Activated CD4-positive, alpha-beta T cell treated with anti-CD3 and anti-CD28 coated beads for 1 hour (primary cell): ENCODE measurements around the gene TXNDC16.
A peak's percentile ranks its signal among the peaks of the same experiment; 100 is the strongest.
"Not testable (repeated sequence)": the region's sequence is repeated elsewhere in the genome, so short reads cannot be mapped to it uniquely, and the experiment has no call there.

Experiments
- DNase-seq: peaks from one replicate; pipeline ENCODE4 v3.0.0-alpha.2; 2020

Gene TXNDC16

GRCh38 chr14:52552063-52552988, at the start of gene TXNDC16, which contains the start of gene GPR137C:
Gene TXNDC16 (minus strand): TSS chr14:52552505. CDS start chr14:52543557, 8,948 bp downstream.
Gene GPR137C (plus strand): TSS chr14:52552836. CDS start chr14:52553148, 312 bp downstream.
- peak; percentile 99 for DNase-seq

GRCh38 chr14:52599974-52600373, 47.7 kb upstream of the TXNDC16 start:
- no peak for DNase-seq

- DNase-seq: no peak
Measured at GRCh38 chr14:52598568-52598967, 46.3 kb upstream of the TXNDC16 start.

GRCh38 chr14:52596861-52597260, 44.6 kb upstream of the TXNDC16 start:
- no peak for DNase-seq

- no peak for DNase-seq
Measured at GRCh38 chr14:52596320-52596719, 44.0 kb upstream of the TXNDC16 start.

- no peak for DNase-seq
Measured at GRCh38 chr14:52590318-52590717, 38.0 kb upstream of the TXNDC16 start.

- no peak for DNase-seq
Measured at GRCh38 chr14:52589646-52590045, 37.3 kb upstream of the TXNDC16 start.

- DNase-seq: no peak
Measured at GRCh38 chr14:52583544-52583943, 31.2 kb upstream of the TXNDC16 start.

GRCh38 chr14:52575858-52576257, 23.6 kb upstream of the TXNDC16 start:
- no peak for DNase-seq

GRCh38 chr14:52568454-52568853, 16.1 kb upstream of the TXNDC16 start:
- DNase-seq: not testable (repeated sequence)

- no peak for DNase-seq
Measured at GRCh38 chr14:52563120-52563519, 10.8 kb upstream of the TXNDC16 start.

- no peak for DNase-seq
Measured at GRCh38 chr14:52558688-52559087, 6.4 kb upstream of the TXNDC16 start.

GRCh38 chr14:52553671-52554575, 1.6 kb upstream of the TXNDC16 start:
- DNase-seq: peak; percentile 75

GRCh38 chr14:52553002-52553670, 831 bp upstream of the TXNDC16 start:
- DNase-seq: peak; percentile 13

- no peak for DNase-seq
Measured at GRCh38 chr14:52551696-52552062, 626 bp downstream of the TXNDC16 start.

GRCh38 chr14:52551205-52551604, 1.1 kb downstream of the TXNDC16 start:
- DNase-seq: no peak

GRCh38 chr14:52550661-52551060, 1.6 kb downstream of the TXNDC16 start:
- DNase-seq: no peak

- no peak for DNase-seq
Measured at GRCh38 chr14:52547526-52547925, 4.8 kb downstream of the TXNDC16 start.

GRCh38 chr14:52547027-52547426, 5.3 kb downstream of the TXNDC16 start:
- DNase-seq: no peak

- DNase-seq: no peak
Measured at GRCh38 chr14:52546318-52546670, 6.0 kb downstream of the TXNDC16 start.

GRCh38 chr14:52545584-52546317, 6.6 kb downstream of the TXNDC16 start:
- no peak for DNase-seq

GRCh38 chr14:52538623-52539022, 13.7 kb downstream of the TXNDC16 start:
- DNase-seq: no peak
